SK-N-DZ (cell line): ENCODE data around the gene CD207.
"Not testable (repeated sequence)": the region's sequence is repeated elsewhere in the genome, so short reads cannot be mapped to it uniquely, and the experiment has no call there.

Experiments used
- DNase-seq: peaks from one replicate; pipeline ENCODE4 v3.0.0-alpha.2; 2015; ENCODE audit warnings: low spot score

CD207 gene

DNA sequence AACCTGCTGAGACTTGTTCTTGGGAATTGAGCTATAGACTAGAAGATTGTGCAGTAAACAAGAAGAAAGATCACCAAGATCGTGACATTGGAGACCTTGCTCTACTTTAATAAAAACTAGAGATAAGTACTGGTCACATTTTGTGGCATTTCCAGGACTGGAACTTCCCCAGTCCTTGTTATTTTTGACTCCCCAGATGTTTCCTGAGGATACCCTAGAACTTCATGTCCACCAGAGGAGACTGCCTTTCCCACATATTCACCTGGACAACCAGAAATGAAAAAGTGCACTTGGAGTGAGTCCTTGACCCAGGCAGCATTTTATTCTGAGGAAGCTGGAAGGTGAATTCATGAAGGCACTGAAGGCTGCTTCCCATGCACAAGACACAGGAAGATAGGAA is 5.7 kb downstream of the CD207 start:
- DNase-seq: no peak

DNA sequence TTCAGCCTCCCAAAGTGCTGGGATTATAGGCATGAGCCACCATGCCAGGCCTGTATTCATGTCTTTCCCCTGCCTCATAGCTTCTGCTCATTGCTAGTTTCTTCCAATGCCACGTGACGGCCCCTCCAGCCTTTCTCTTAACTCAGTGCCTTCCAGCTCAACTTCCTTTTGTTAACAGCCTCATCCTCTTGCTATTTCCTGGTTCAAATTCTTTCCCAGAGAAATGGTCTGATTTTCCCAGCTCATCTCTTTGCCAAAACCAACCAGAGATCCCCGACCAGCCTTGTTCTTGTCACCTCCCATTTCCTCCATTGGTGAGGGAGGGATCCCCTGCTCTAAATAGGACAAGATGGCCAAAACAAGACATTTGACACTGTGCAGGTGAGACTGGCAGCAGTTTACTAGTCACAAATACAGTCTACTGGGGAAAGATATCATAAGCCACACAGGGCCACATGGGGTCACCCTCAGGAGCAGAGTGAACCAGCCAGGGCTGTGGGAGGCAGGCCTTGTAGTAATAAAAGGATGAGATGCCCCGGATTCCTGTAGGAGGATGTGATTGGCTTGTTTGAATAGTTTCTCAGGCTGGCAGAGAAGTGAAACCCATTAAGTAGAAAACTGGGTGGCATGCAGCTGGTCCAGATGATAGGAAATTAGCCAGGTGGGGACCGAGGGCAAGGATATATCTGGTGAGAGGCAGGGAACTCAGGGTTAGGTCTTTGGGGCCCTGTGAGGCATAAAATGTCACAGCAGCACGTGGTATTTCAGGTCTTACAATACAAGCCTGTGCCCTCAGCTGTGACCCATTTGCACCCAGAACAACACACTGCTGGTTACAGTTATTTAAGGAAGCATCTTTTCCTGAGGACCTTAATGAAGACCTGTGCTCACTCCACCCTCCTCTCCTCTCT is 6.4 kb downstream of the CD207 start:
- no peak for DNase-seq

DNA sequence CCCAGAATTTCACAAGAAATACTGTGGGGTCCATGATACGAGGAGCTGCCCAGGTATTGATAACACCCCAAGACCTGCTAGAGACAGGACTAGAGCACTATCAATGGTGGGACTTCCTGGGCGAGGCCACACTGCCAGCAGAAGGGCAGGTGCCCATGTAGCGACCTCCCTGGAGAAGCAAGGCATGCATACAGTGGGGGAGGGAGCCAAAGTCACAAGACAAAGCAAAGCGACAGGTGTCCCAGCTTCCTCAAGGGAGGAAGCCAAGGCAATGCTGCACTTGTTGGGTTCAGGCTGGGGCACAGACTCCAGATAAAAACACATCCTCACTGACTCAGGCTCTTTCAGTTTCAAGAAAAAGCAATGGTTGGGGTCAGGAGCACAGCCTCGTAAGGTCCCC is 7.5 kb downstream of the CD207 start:
- DNase-seq: no peak

DNA sequence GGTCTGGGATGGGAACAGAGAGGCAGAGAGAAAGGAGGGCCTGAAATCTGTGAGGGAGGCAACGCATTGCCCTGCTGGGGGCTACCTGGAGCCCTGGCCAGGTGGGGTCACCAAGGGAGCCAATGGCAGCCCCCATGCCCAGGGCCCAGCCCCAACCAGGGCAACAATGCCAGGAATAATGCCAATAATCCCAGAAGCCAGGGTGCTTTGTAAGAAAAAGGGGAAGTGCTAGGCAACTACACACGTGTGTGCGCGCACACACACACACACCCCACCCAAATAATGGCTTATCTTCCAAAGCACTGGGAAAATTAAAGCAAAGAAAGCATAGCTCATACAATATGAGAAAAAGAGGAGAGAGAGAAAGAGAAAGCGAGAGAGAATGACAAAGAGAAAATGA is 8.2 kb downstream of the CD207 start:
- no peak for DNase-seq

DNA sequence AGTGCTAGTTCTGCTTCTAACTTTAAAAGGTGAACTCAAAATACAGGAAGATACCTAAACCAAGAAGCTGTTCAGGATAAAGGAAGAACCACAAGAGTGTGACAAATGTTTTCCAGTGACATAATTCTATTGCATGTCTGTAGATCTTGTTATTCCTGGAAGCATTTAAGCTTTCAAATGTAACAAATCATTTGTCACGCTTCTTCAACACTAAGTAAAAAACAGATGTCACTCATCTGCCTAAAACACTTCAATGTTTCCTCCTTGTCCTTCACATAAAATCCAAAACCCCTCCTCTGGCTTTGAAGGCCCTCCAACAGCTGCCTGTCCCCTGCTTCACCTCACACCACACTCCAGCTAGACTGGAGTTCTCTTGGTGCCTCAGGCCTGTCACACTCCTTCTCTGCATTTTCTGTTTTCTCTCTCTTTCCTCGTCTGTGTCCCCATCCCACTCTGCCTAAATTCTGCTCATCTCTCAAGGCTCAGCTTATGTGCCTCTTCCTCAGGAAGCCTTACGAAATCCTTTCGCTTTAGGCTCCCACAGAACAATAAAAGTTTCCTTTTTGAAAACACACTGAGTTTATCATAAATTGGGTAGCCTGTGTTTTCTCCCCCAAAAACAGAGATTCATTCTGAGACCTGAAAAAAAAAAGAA is 8.8 kb downstream of the CD207 start:
- no peak for DNase-seq

GRCh38 chr2:70823249-70823648 is 12.4 kb downstream of the CD207 start:
- DNase-seq: no peak

- DNase-seq: no peak
Observed at GRCh38 chr2:70822843-70823242, 12.8 kb downstream of the CD207 start.

GRCh38 chr2:70820499-70820898 is 15.1 kb downstream of the CD207 start, which contains the start of gene CLEC4F:
Gene CLEC4F (minus strand): TSS chr2:70820599. CDS start chr2:70820523, 76 bp downstream.
- no peak for DNase-seq

GRCh38 chr2:70817284-70817954 is 18.2 kb downstream of the CD207 start:
- DNase-seq: no peak

- DNase-seq: no peak
Observed at GRCh38 chr2:70816726-70817125, 18.9 kb downstream of the CD207 start.

DNA sequence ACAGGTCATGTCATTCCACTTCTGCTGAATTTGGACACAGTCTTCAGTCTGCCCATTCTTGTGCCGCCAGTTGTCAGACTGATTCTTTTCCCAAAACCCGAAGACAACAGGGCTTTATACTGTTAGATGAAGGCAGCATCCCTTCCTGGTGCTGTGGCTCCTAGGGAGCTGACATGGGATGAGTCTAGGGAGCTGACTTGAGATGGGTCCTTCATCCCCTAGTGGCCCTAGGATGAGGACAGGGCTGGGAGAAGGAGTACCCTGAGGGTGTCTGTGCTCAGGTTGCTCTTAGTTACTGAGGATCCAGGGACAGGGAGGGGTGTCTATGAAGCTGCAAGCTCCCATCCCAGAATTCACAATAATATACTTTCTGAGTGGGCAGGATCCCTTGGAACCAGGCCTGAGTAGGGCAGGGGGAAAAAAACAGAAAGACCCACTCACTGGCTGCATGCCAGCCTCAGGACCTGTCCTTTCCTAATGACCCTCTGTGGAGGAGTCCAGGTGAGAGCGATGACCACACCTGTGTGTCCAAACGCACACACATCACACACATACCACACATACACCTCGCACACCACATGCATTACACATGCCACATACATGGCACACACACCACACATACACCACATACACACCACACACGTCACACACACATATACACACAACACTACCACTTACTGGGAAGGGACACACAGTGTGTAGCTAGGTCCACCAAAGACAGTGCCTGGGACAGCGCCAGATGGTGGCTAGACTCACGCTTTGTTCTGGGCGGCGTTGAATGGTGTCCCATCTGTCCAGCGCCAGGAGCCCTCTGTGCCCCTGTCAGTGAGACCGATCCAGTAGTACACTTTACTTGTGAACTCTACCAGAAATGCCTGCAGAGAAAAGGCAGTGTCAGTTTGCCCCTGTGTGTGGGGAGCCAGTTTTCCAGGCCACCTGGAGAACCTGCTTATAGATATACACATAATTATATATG is 26.3 kb downstream of the CD207 start:
- no peak for DNase-seq

DNA sequence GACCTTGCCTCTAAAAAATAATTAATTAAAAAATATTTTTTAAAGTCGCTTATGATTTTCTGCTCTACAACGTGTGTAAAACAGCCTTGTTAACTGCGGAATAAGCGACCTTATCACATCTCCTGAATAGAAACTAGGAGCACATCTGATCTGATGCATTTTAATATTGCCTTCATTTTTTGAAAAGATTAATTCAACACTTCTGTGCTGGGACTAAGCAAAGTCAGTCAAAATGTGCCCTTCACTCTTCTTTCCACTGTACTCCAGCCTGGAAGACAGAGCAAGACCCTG is 27.8 kb downstream of the CD207 start:
- DNase-seq: no peak

GRCh38 chr2:70807102-70807827 is 28.4 kb downstream of the CD207 start:
- DNase-seq: no peak

DNA sequence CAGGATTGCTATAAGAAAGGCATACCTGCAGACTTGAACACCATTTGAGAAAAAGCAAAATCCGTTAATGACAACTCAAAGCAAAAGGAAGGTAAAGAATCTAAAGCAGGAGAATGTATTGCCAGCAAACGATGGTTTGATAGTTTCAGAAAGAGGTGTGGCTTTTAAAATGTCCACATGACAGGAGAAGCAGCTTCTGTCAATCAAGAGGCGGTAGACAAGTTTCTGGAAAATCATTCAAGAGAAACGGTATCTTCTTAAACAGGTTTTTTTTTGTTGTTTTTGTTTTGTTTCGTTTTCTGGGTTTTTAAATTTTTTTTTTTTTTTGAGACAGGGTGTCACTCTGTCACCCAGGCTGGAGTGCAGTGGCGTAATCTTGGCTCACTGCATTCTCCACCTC is 29.0 kb downstream of the CD207 start:
- DNase-seq: no peak

- no peak for DNase-seq
Observed at GRCh38 chr2:70806013-70806412, 29.6 kb downstream of the CD207 start.

GRCh38 chr2:70801607-70802263 is 33.9 kb downstream of the CD207 start:
- DNase-seq: no peak

- no peak for DNase-seq
Observed at GRCh38 chr2:70799706-70800105, 35.9 kb downstream of the CD207 start.

DNA sequence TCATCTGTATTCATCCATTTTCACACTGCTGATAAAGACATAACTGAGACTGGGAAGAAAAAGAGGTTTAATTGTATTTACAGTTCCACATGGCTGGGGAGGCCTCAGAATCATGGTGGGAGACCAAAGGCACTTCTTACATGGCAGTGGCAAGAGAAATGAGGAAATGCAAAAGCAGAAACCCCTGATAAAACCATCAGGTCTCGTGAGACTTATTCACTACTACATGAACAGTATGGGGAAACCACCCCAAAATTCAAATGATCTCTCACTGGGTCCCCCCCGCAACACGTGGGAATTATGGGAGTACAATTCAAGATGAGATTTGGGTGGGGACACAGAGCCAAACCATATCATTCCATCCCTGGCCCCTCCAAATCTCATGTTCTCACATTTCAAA is 37.6 kb downstream of the CD207 start:
- not testable (repeated sequence) for DNase-seq

- DNase-seq: no peak
Observed at GRCh38 chr2:70797506-70797905, 38.1 kb downstream of the CD207 start.

DNA sequence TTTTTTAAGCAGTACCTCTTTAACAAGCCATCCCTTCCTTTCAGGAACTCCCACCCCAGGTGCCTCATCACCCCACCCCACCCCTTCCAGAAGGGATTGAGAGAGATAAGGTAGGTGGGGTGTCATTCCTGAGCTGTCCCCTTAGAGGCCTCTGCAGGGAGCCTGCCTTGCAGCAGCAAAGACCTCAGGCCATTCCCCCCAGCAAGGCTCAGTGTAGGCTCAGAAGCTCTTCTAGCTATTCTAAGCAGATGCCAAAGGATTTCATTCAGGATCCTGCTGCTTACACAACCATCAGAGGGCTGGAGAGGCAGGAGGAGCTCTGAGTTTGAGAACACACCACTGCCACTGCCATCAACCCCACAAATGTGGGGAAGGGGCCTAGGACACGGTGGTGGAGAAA is 39.4 kb downstream of the CD207 start:
- no peak for DNase-seq
